WERI-Rb-1 (cell line): ENCODE data around the gene NEUROG1.
A peak's percentile ranks its signal among the peaks of the same experiment; 100 is the strongest.

Experiments used
- DNase-seq: peaks from one replicate; pipeline ENCODE4 v3.0.0-alpha.2; 2020
- H3K27ac ChIP-seq: fragments of 250-450 bp; sonication (Bioruptor Pico); 2 replicates; pipeline ENCODE4 v1.5.1; 2020; ENCODE audit warnings: mild to moderate bottlenecking, moderate library complexity
- H3K27me3 ChIP-seq: fragments of 250-450 bp; sonication (Bioruptor Pico); 2 replicates; pipeline ENCODE4 v1.5.1; 2021; ENCODE audit warnings: mild to moderate bottlenecking, low read depth, moderate library complexity; ENCODE audit not compliant: insufficient read depth, severe bottlenecking
- H3K36me3 ChIP-seq: fragments of 250-450 bp; sonication (Bioruptor Pico); 2 replicates; pipeline ENCODE4 v1.5.1; 2020; ENCODE audit warnings: mild to moderate bottlenecking, moderate library complexity
- H3K4me3 ChIP-seq: 2 replicates; pipeline ENCODE4 v1.5.1; 2011; ENCODE audit warnings: low read depth, mild to moderate bottlenecking, control low read depth, low read length
- H3K9me3 ChIP-seq: fragments of 250-450 bp; sonication (Bioruptor Pico); 2 replicates; pipeline ENCODE4 v1.5.1; 2021; ENCODE audit warnings: mild to moderate bottlenecking, moderate library complexity; ENCODE audit not compliant: severe bottlenecking
- TF ChIP-seq, protein P1 (sequence below): IDR thresholded peaks from 2 replicates; pipeline ENCODE4 v1.5.1; 2011; ENCODE audit warnings: low read depth, mild to moderate bottlenecking, control low read depth, inconsistent platforms, low read length

Gene NEUROG1

DNA sequence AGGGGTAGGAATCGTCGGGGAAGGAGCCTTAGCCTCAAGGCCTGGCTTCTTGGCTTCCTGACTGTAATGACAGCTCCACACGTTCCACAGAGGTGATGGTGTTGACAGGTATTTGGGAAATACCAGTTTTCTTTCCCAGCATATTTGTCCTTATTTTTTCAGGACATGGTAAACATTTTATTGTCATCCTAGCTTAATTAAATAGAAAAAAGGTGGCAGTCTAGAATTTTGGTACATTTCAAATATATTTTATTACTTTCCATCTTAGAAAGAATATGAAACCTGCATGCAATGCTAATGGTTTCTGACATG, 34.6 kb upstream of the NEUROG1 start:
- H3K36me3 ChIP-seq: no peaks in the 10 kb centered on the region
- no peak overlapping the region for H3K4me3 ChIP-seq
- no peak overlapping the region for H3K27ac ChIP-seq
- H3K27me3 ChIP-seq: no peaks in the 10 kb centered on the region
- TF ChIP-seq, protein P1, sequence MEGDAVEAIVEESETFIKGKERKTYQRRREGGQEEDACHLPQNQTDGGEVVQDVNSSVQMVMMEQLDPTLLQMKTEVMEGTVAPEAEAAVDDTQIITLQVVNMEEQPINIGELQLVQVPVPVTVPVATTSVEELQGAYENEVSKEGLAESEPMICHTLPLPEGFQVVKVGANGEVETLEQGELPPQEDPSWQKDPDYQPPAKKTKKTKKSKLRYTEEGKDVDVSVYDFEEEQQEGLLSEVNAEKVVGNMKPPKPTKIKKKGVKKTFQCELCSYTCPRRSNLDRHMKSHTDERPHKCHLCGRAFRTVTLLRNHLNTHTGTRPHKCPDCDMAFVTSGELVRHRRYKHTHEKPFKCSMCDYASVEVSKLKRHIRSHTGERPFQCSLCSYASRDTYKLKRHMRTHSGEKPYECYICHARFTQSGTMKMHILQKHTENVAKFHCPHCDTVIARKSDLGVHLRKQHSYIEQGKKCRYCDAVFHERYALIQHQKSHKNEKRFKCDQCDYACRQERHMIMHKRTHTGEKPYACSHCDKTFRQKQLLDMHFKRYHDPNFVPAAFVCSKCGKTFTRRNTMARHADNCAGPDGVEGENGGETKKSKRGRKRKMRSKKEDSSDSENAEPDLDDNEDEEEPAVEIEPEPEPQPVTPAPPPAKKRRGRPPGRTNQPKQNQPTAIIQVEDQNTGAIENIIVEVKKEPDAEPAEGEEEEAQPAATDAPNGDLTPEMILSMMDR: no peak
- DNase-seq: no peak
- no peaks in the 10 kb centered on the region for H3K9me3 ChIP-seq

DNA sequence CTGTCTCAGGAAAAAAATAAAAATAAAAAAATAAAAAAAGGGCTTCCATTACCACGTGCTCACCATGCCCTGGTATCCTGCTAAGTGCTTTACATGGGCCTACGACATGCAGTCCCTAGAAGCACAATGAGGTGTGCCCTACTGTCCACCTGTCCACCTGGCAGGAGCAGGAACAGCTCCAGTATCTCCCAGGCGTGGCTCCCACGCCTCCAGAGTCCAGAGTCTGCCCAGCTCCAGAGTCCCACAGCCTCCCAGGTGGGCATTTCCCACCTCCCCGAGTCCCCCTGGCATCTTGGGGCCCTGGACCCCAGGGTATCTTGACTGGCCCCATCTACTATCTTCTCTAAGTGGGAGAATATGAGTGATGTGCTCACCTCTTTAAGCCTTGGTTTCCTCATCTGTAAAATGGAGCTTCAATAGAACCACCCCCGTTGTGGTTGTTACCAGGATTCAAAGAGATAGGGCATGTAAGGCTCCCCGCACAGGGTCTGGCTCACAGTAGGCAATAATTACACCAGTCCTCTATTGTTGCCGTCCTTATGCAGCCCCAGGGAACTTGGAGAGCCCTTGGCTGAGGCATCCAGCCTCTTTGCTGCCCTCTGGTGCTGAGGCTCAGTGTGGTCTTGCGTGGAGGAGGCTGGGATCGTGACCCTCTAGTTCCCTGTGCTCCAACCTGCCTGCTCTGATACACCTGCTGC, 34.1 kb upstream of the NEUROG1 start:
- Histone ChIP-seq H3K4me3 (no peak overlapping the region), H3K27ac (no peak overlapping the region), H3K27me3 (no peaks in the 10 kb centered on the region), H3K9me3 (no peaks in the 10 kb centered on the region), H3K36me3 (no peaks in the 10 kb centered on the region)
- TF ChIP-seq, protein P1: peak; percentile 92
- DNase-seq: peak; percentile 73

DNA sequence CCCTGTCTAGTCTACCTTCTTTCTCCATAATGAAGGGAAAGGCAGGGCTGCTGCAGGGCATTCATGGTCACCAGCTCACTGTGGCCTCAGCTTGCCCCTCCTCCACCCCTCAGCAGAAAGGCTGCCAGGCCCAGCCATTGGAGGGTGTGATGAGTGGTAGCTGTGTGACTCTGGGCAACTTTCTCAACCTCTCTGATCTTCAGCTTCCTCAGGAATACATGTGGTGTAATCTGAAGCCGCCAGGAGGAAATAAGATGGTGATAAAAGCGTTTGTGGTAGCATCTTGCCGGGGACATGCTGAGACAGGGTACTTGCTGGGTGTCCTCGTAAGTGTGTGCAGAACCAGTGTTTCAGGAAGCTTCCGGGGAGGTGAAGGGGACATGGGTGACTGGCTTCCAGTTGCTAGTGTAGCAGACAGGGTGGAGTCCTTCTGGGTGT, 33.2 kb upstream of the NEUROG1 start:
- no peak overlapping the region for H3K4me3 ChIP-seq
- H3K36me3 ChIP-seq: no peaks in the 10 kb centered on the region
- no peaks in the 10 kb centered on the region for H3K27me3 ChIP-seq
- TF ChIP-seq, protein P1: no peak
- DNase-seq: no peak
- H3K27ac ChIP-seq: no peak overlapping the region
- H3K9me3 ChIP-seq: no peaks in the 10 kb centered on the region

DNA sequence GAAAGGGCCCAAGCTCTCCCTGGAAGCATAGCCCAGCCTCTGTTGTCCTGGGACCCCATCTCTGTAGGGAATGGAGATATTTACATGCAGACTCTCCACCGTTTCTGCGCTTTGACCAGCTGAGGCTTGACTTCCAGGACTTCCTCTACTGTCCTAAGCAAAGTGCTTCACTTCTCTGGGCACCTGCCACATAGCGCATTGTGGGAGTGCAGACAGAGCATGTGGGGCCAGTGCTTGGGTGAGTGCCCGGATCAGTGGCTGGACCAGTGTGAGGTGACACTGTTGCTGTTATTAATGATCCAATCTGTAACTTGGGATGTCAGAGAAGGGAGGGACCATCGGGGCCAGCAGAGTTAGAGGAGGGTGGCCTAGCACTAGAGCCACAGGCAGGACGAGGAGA, 32.5 kb upstream of the NEUROG1 start:
- H3K9me3 ChIP-seq: no peaks in the 10 kb centered on the region
- DNase-seq: no peak
- H3K36me3 ChIP-seq: no peaks in the 10 kb centered on the region
- TF ChIP-seq, protein P1: no peak
- no peak overlapping the region for H3K27ac ChIP-seq
- no peaks in the 10 kb centered on the region for H3K27me3 ChIP-seq
- H3K4me3 ChIP-seq: no peak overlapping the region

DNA sequence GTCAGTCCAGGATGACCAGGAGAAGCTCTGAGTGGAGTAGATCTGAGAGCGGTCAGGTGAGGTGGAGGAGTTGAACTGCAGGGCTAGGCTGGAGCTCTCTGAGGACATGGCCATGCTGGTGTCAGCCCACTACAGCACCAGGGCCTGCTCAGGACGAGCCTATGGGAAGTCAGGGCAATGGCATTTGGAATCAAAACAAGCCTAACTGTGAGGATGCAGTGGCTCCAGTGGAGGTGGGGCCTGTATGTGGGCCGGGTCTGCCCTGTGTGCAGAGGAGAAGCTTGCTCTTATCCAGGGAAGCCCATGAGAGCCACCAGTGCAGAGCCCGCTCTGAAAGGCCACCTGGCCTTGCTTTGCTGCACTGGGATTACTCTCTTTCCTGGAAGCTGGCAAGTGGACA, 31.9 kb upstream of the NEUROG1 start:
- H3K4me3 ChIP-seq: no peak overlapping the region
- TF ChIP-seq, protein P1: no peak
- no peak for DNase-seq
- H3K36me3 ChIP-seq: no peaks in the 10 kb centered on the region
- no peaks in the 10 kb centered on the region for H3K27me3 ChIP-seq
- no peak overlapping the region for H3K27ac ChIP-seq
- no peaks in the 10 kb centered on the region for H3K9me3 ChIP-seq
